OCI-LY1 (cell line): ENCODE measurements around the gene SLC38A3.

Experiments
- CTCF ChIP-seq: fragments of 200-600 bp; sonication (generic), shearing (Covaris generic); IDR thresholded peaks from 2 replicates; pipeline ENCODE4 v1.5.1; 2017; ENCODE audit warnings: mild to moderate bottlenecking, antibody characterized with exemption, low read length, moderate library complexity, mixed read lengths
- EZH2 ChIP-seq: fragments of 200-600 bp; sonication (generic), shearing (Covaris generic); IDR thresholded peaks from 2 replicates; pipeline ENCODE4 v1.8.0; 2017; ENCODE audit warnings: borderline replicate concordance, mixed run types, mild to moderate bottlenecking, antibody characterized with exemption, low read length, moderate library complexity, mixed read lengths

- TF ChIP-seq CTCF: no peak
- TF ChIP-seq EZH2: no peak
Observed at GRCh38 chr3:50213373-50213772, 8.3 kb downstream of the SLC38A3 start.
